SK-N-SH (cell line): ENCODE data around the gene BCAS4. TPM values are rescaled to one million over a fixed set of nuclear protein-coding genes. Genes with fewer than 3 reads are reported as not detected.

Source experiments
- CTCF ChIA-PET: fragments of 300-600, 350-600 bp; formaldehyde crosslinking; extraction: SDS; loops from one replicate; lab custom pipeline; 2021; lab: Yijun Ruan, JAX
- POLR2A ChIA-PET: fragments of 350-600 bp; sonication (Branson Sonifier 250); formaldehyde crosslinking; extraction: SDS; loops from one replicate; lab custom pipeline; 2020; ENCODE audit warnings: antibody characterized with exemption, inconsistent platforms; lab: Yijun Ruan, JAX
- DNase-seq: peaks from one replicate; pipeline ENCODE4 v3.0.0; 2012
- H2AFZ ChIP-seq: fragments of 200-600 bp; sonication (generic); 2 replicates; pipeline ENCODE4 v1.8.1; 2016; ENCODE audit warnings: antibody characterized with exemption, mild to moderate bottlenecking, low read depth
- H3F3A ChIP-seq: fragments of 200-600 bp; sonication (generic); replicated peaks from 2 replicates; pipeline ENCODE3; 2016; ENCODE audit warnings: antibody characterized with exemption, mild to moderate bottlenecking; ENCODE audit not compliant: insufficient read depth
- H3K27ac ChIP-seq, 2 experiments: fragments of 200-500 bp in 1 of 2; fragments of 200-600 bp in 1 of 2; sonication (Bioruptor generic) in 1 of 2; sonication (generic), shearing (Covaris generic) in 1 of 2; 2 replicates each; pipeline versions ENCODE4 v1.5.1 to v1.6.1; 2014 to 2016; ENCODE audit warnings: low read depth in 2 of 2, inconsistent platforms in 1 of 2, low read length in 1 of 2, mild to moderate bottlenecking in 1 of 2, mixed read lengths in 1 of 2
- H3K27me3 ChIP-seq: fragments of 200-600 bp; sonication (generic), shearing (Covaris generic); 2 replicates; pipeline ENCODE4 v1.6.1; 2016; ENCODE audit warnings: mixed run types; ENCODE audit not compliant: insufficient read depth
- H3K36me3 ChIP-seq, 2 experiments: fragments of 200-500 bp in 1 of 2; fragments of 200-600 bp in 1 of 2; sonication (Bioruptor generic) in 1 of 2; sonication (generic) in 1 of 2; replicated peaks in 1 of 2; 2 replicates each; pipeline versions ENCODE3 to v1.5.1; 2014 to 2016; ENCODE audit warnings: low read length in 1 of 2, mild to moderate bottlenecking in 1 of 2; ENCODE audit not compliant: insufficient read depth in 2 of 2, control insufficient read depth in 1 of 2
- H3K4me1 ChIP-seq, 2 experiments: fragments of 200-500 bp in 1 of 2; fragments of 200-600 bp in 1 of 2; sonication (Bioruptor generic) in 1 of 2; sonication (generic), shearing (Covaris generic) in 1 of 2; 2 replicates each; pipeline versions ENCODE4 v1.5.1 to v1.6.1; 2014 to 2016; ENCODE audit warnings: low read depth in 1 of 2, low read length in 1 of 2, mixed run types in 1 of 2; ENCODE audit not compliant: insufficient read depth in 2 of 2, control insufficient read depth in 1 of 2
- H3K4me2 ChIP-seq: fragments of 200-600 bp; sonication (generic), shearing (Covaris generic); 2 replicates; pipeline ENCODE4 v1.6.1; 2017; ENCODE audit warnings: mixed run types
- H3K4me3 ChIP-seq, 2 experiments: fragments of 200-500 bp in 1 of 2; fragments of 200-600 bp in 1 of 2; sonication (Bioruptor generic) in 1 of 2; sonication (generic), shearing (Covaris generic) in 1 of 2; 2 replicates each; pipeline versions ENCODE4 v1.5.1 to v1.8.1; 2014 to 2016; ENCODE audit warnings: low read depth in 2 of 2, inconsistent platforms in 1 of 2, low read length in 1 of 2, mild to moderate bottlenecking in 1 of 2, mixed read lengths in 1 of 2, moderate library complexity in 1 of 2
- H3K79me2 ChIP-seq: fragments of 200-600 bp; sonication (generic); 2 replicates; pipeline ENCODE4 v1.8.1; 2017; ENCODE audit warnings: mild to moderate bottlenecking; ENCODE audit not compliant: insufficient read depth
- H3K9ac ChIP-seq: fragments of 200-600 bp; sonication (generic); 2 replicates; pipeline ENCODE4 v1.6.1; 2017; ENCODE audit warnings: mixed run types
- H3K9me2 ChIP-seq: fragments of 200-600 bp; sonication (generic); 2 replicates; pipeline ENCODE4 v1.6.1; 2017; ENCODE audit warnings: mixed run types
- H3K9me3 ChIP-seq: fragments of 200-600 bp; sonication (generic); 2 replicates; pipeline ENCODE4 v1.6.1; 2017; ENCODE audit warnings: mixed run types, mild to moderate bottlenecking, moderate library complexity
- H4K20me1 ChIP-seq: fragments of 200-600 bp; sonication (generic); 2 replicates; pipeline ENCODE4 v1.6.1; 2017; ENCODE audit warnings: mild to moderate bottlenecking, mixed run types; ENCODE audit not compliant: insufficient read depth
- EP300 ChIP-seq, 2 experiments: IDR thresholded peaks; 2 replicates each; pipeline versions ENCODE4 v1.4.0 to v1.6.1; 2012; ENCODE audit warnings: borderline replicate concordance in 1 of 2, low read depth in 1 of 2, low read length in 1 of 2
- FOSL2 ChIP-seq: IDR thresholded peaks from 2 replicates; pipeline ENCODE4 v1.4.0; 2012; ENCODE audit warnings: low read depth, mild to moderate bottlenecking, moderate library complexity, borderline replicate concordance
- FOXJ3 ChIP-seq: sonication (generic); formaldehyde crosslinking; IDR thresholded peaks from 2 replicates; pipeline ENCODE4 v1.5.1; 2020; ENCODE audit warnings: mild to moderate bottlenecking, missing genetic modification reagents
- JUND ChIP-seq: IDR thresholded peaks from 2 replicates; pipeline ENCODE4 v1.4.0; 2012
- NFIC ChIP-seq: IDR thresholded peaks from 2 replicates; pipeline ENCODE4 v1.4.0; 2012; ENCODE audit warnings: borderline replicate concordance
- POLR2AphosphoS5 ChIP-seq: IDR thresholded peaks from 2 replicates; pipeline ENCODE4 v1.6.1; 2012; ENCODE audit warnings: low read depth, low read length
- RCOR1 ChIP-seq: fragments of 150-350 bp; IDR thresholded peaks from 2 replicates; pipeline ENCODE4 v1.6.1; 2017; ENCODE audit warnings: antibody characterized with exemption, low read length
- SIN3A ChIP-seq: IDR thresholded peaks from 2 replicates; pipeline ENCODE4 v1.6.1; 2012; ENCODE audit warnings: low read depth, mild to moderate bottlenecking, low read length, moderate library complexity, borderline replicate concordance
- SMC3 ChIP-seq: IDR thresholded peaks from 2 replicates; pipeline ENCODE4 v1.6.1; 2012; ENCODE audit warnings: low read depth, low read length, improper control_type of control experiment
- TAF1 ChIP-seq: IDR thresholded peaks from 2 replicates; pipeline ENCODE4 v1.6.1; 2012; ENCODE audit warnings: low read depth, mild to moderate bottlenecking, low read length, moderate library complexity, borderline replicate concordance
- YY1 ChIP-seq: IDR thresholded peaks from 2 replicates; pipeline ENCODE4 v1.4.0; 2012; ENCODE audit warnings: low read depth, mild to moderate bottlenecking
- WGBS: methylation state at CpG from one replicate; pipeline ENCODE4 v1.1.6; 2017; ENCODE audit warnings: low lambda C conversion rate; 5-methylcytosine and 5-hydroxymethylcytosine counted together
- polyA plus RNA-seq, 3 experiments: library from polyadenylated mRNA; depleted of rRNA; stranded (reverse); fragments of >200 nt; gene quantifications; 2 replicates each; pipeline ENCODE4 v1.2.3, GENCODE V29; 2012
- TF ChIP-seq, protein P1 (sequence below): fragments of 150-350 bp; IDR thresholded peaks from 2 replicates; pipeline ENCODE4 v1.6.1; 2016; ENCODE audit warnings: mild to moderate bottlenecking, low read depth, low read length
- TF ChIP-seq, protein P2 (sequence below): IDR thresholded peaks from 2 replicates; pipeline ENCODE4 v1.4.0; 2012; ENCODE audit warnings: low read depth, borderline replicate concordance
- TF ChIP-seq, protein P3 (sequence below): IDR thresholded peaks from 2 replicates; pipeline ENCODE4; 2012
- TF ChIP-seq, protein P4 (sequence below): IDR thresholded peaks from 2 replicates; pipeline ENCODE4 v1.4.0; 2012; ENCODE audit warnings: low read depth
- TF ChIP-seq, protein P5 (sequence below): fragments of 150-350 bp; IDR thresholded peaks from 2 replicates; pipeline ENCODE4 v1.6.1; 2017; ENCODE audit warnings: antibody characterized with exemption, low read length, low read depth, borderline replicate concordance
- TF ChIP-seq, protein P6 (sequence below): IDR thresholded peaks from 2 replicates; pipeline ENCODE4 v1.4.0; 2012; ENCODE audit warnings: low read depth, borderline replicate concordance

BCAS4 gene
- polyA plus RNA-seq, 1 of the 3 experiments (the other 2 are of a cell fraction): 43.8 TPM

DNA sequence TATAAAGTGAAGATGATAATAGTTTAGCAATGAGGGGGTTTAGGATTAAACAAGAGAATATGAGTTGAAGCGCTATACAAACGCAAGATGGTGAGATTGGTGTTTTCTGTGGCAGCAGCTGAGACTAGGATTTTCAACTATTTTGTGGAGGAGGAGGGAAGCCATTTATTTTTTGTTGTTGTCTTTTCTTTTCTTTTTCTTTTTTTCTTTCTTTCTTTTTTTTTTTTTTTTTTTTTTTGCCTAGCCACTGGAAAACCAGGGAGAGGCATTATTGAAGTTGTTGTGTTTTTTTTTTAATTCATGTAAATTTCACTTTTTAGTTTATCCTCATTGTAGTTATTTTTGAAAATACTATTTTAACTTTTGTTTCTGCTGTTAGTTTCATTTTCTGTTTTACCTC is 47.6 kb upstream of the BCAS4 start:
- Histone ChIP-seq H3K79me2 (no peaks in the 10 kb centered on the region), H2AFZ (peak overlapping the region; percentile 63; the same call in 1 of the 2 replicates), H3K9me3 (no peaks in the 10 kb centered on the region), H3K4me3 (no peak overlapping the region), H3K27me3 (no peaks in the 10 kb centered on the region), H3K4me1 (peaks cover 12 to 28% of the 10 kb centered on the region in 2 experiments), H3F3A (peaks cover 9% of the 10 kb centered on the region), H4K20me1 (no peaks in the 10 kb centered on the region), H3K36me3 (peaks cover 0 to 7% of the 10 kb centered on the region in 2 experiments), H3K4me2 (0 out of 2 replicates have a peak overlapping the region, but pooled peaks have one; percentile 13), H3K9me2 (no peaks in the 10 kb centered on the region), H3K27ac (no peak overlapping the region), H3K9ac (no peak overlapping the region)
- no peak for TF ChIP-seq NFIC
- TF ChIP-seq, protein P1, sequence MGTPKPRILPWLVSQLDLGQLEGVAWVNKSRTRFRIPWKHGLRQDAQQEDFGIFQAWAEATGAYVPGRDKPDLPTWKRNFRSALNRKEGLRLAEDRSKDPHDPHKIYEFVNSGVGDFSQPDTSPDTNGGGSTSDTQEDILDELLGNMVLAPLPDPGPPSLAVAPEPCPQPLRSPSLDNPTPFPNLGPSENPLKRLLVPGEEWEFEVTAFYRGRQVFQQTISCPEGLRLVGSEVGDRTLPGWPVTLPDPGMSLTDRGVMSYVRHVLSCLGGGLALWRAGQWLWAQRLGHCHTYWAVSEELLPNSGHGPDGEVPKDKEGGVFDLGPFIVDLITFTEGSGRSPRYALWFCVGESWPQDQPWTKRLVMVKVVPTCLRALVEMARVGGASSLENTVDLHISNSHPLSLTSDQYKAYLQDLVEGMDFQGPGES: no peak
- no peak for TF ChIP-seq YY1
- TF ChIP-seq, protein P2, sequence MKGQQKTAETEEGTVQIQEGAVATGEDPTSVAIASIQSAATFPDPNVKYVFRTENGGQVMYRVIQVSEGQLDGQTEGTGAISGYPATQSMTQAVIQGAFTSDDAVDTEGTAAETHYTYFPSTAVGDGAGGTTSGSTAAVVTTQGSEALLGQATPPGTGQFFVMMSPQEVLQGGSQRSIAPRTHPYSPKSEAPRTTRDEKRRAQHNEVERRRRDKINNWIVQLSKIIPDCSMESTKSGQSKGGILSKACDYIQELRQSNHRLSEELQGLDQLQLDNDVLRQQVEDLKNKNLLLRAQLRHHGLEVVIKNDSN: no peak
- TF ChIP-seq FOXJ3 (CRISPR knock-in tag): no peak
- TF ChIP-seq EP300 (IDR thresholded peaks at IDR 0.05; ENCODE audit: borderline replicate concordance in 1 of 2, low read depth in 1 of 2, low read length in 1 of 2): no peak
- TF ChIP-seq TAF1: no peak
- no peak for TF ChIP-seq SIN3A
- no peak for TF ChIP-seq RCOR1
- TF ChIP-seq, protein P3, sequence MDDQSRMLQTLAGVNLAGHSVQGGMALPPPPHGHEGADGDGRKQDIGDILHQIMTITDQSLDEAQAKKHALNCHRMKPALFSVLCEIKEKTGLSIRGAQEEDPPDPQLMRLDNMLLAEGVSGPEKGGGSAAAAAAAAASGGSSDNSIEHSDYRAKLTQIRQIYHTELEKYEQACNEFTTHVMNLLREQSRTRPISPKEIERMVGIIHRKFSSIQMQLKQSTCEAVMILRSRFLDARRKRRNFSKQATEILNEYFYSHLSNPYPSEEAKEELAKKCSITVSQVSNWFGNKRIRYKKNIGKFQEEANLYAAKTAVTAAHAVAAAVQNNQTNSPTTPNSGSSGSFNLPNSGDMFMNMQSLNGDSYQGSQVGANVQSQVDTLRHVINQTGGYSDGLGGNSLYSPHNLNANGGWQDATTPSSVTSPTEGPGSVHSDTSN: no peak
- TF ChIP-seq, protein P4, sequence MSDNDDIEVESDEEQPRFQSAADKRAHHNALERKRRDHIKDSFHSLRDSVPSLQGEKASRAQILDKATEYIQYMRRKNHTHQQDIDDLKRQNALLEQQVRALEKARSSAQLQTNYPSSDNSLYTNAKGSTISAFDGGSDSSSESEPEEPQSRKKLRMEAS: no peak
- no peak for TF ChIP-seq SMC3
- no peak for TF ChIP-seq JUND
- TF ChIP-seq, protein P5, sequence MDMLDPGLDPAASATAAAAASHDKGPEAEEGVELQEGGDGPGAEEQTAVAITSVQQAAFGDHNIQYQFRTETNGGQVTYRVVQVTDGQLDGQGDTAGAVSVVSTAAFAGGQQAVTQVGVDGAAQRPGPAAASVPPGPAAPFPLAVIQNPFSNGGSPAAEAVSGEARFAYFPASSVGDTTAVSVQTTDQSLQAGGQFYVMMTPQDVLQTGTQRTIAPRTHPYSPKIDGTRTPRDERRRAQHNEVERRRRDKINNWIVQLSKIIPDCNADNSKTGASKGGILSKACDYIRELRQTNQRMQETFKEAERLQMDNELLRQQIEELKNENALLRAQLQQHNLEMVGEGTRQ: no peak
- no peak for TF ChIP-seq FOSL2
- TF ChIP-seq POLR2AphosphoS5: no peak
- TF ChIP-seq, protein P6, sequence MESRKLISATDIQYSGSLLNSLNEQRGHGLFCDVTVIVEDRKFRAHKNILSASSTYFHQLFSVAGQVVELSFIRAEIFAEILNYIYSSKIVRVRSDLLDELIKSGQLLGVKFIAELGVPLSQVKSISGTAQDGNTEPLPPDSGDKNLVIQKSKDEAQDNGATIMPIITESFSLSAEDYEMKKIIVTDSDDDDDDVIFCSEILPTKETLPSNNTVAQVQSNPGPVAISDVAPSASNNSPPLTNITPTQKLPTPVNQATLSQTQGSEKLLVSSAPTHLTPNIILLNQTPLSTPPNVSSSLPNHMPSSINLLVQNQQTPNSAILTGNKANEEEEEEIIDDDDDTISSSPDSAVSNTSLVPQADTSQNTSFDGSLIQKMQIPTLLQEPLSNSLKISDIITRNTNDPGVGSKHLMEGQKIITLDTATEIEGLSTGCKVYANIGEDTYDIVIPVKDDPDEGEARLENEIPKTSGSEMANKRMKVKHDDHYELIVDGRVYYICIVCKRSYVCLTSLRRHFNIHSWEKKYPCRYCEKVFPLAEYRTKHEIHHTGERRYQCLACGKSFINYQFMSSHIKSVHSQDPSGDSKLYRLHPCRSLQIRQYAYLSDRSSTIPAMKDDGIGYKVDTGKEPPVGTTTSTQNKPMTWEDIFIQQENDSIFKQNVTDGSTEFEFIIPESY: no peak
- WGBS: 97% methylated on average over 2 of the region's 2 CpGs
- DNase-seq: no peak
- ChIA-PET CTCF (interaction anchor here (1.0 to 1.2 kb wide), 3 partner anchors 47 to 84 kb away, joined by 3 to 5 read pairs (median 4); partner anchors contain the start of gene BCAS4), POLR2A (no interaction called here)
